Measurements from ENCODE around the gene SPTBN4. TPM values are rescaled to one million over a fixed set of nuclear protein-coding genes. Genes with fewer than 3 reads are reported as not detected.
"Not testable (repeated sequence)": the region's sequence is repeated elsewhere in the genome, so short reads cannot be mapped to it uniquely, and the experiment has no call there.

The SPTBN4 gene
- polyA plus RNA-seq, 6 donors from 2014 or later, result not detected

GRCh38 chr19:40444825-40445312 lies 21.9 kb upstream of the SPTBN4 start:
- peaks cover 0 to 9% of the 10 kb centered on the region in 2 donors for H3K36me3 Mint-ChIP-seq
- peak overlapping the region; percentile 90 to 99 (median 98) for H3K4me3 Mint-ChIP-seq
- ATAC-seq (ENCODE audit: low read depth in 2 of 2) (no peak), DNase-seq (no peak)
- peak overlapping the region; percentile 85 to 99 (median 98) for H3K27ac Mint-ChIP-seq
- no peaks in the 10 kb centered on the region for H3K27me3 Mint-ChIP-seq
- H3K9me3 Mint-ChIP-seq, result peaks cover 0 to 2% (median 0%) of the 10 kb centered on the region in 7 donors
- peaks cover 18 to 25% (median 22%) of the 10 kb centered on the region in 3 donors for H3K4me1 Mint-ChIP-seq

- no peaks in the 10 kb centered on the region for H3K27me3 Mint-ChIP-seq
- peak overlapping the region in 2 of 6 donors; percentile 41 to 87 for H3K27ac Mint-ChIP-seq
- peaks cover 18 to 22% (median 18%) of the 10 kb centered on the region in 3 donors for H3K4me1 Mint-ChIP-seq
- peaks cover 0 to 9% of the 10 kb centered on the region in 2 donors for H3K36me3 Mint-ChIP-seq
- no peak for DNase-seq
- peaks cover 0 to 2% (median 0%) of the 10 kb centered on the region in 7 donors for H3K9me3 Mint-ChIP-seq
- no peak for ATAC-seq (ENCODE audit: low read depth in 2 of 2)
- peak overlapping the region in 6 of 8 donors; percentile 9 to 98 (median 84) for H3K4me3 Mint-ChIP-seq
Observed at GRCh38 chr19:40445780-40446262, 21.0 kb upstream of the SPTBN4 start.

GRCh38 chr19:40446263-40446784 lies 20.5 kb upstream of the SPTBN4 start:
- H3K36me3 Mint-ChIP-seq, result peaks cover 0 to 9% of the 10 kb centered on the region in 2 donors
- H3K4me3 Mint-ChIP-seq, result peak overlapping the region in 5 of 8 donors; percentile 29 to 82 (median 60)

GRCh38 chr19:40449506-40449905 lies 17.3 kb upstream of the SPTBN4 start:
- H3K36me3 Mint-ChIP-seq, result no peaks in the 10 kb centered on the region
- peaks cover 0 to 2% (median 0%) of the 10 kb centered on the region in 7 donors for H3K9me3 Mint-ChIP-seq
- DNase-seq, result no peak
- peaks cover 0 to 6% (median 0%) of the 10 kb centered on the region in 3 donors for H3K27me3 Mint-ChIP-seq
- no peak for ATAC-seq (ENCODE audit: low read depth in 2 of 2)
- H3K4me1 Mint-ChIP-seq, result peaks cover 5 to 6% (median 6%) of the 10 kb centered on the region in 3 donors
- H3K27ac Mint-ChIP-seq, result peak overlapping the region in 1 of 6 donors; percentile 27
- no peak overlapping the region for H3K4me3 Mint-ChIP-seq

More at GRCh38 chr19:40446263-40446784, 20.5 kb upstream of the SPTBN4 start:
- Mint-ChIP-seq H3K27ac (peak overlapping the region in 3 of 6 donors; percentile 63 to 72 (median 63)), H3K9me3 (peaks cover 0 to 2% (median 0%) of the 10 kb centered on the region in 7 donors), H3K27me3 (no peaks in the 10 kb centered on the region), H3K4me1 (peaks cover 18 to 22% (median 18%) of the 10 kb centered on the region in 3 donors)
- ATAC-seq (ENCODE audit: low read depth in 2 of 2), result no peak
- no peak for DNase-seq

GRCh38 chr19:40450664-40451063 lies 16.1 kb upstream of the SPTBN4 start:
- H3K36me3 Mint-ChIP-seq, result no peaks in the 10 kb centered on the region
- H3K4me3 Mint-ChIP-seq, result no peak overlapping the region

GRCh38 chr19:40452016-40452415 lies 14.8 kb upstream of the SPTBN4 start:
- Mint-ChIP-seq H3K4me1 (no peaks in the 10 kb centered on the region), H3K9me3 (peaks cover 0 to 2% (median 0%) of the 10 kb centered on the region in 7 donors), H3K36me3 (no peaks in the 10 kb centered on the region), H3K4me3 (peak overlapping the region in 1 of 8 donors; percentile 47), H3K27me3 (peaks cover 0 to 6% (median 0%) of the 10 kb centered on the region in 3 donors), H3K27ac (no peak overlapping the region)
- DNase-seq, result no peak
- no peak for ATAC-seq (ENCODE audit: low read depth in 2 of 2)

More at GRCh38 chr19:40450664-40451063, 16.1 kb upstream of the SPTBN4 start:
- no peak for ATAC-seq (ENCODE audit: low read depth in 2 of 2)
- H3K4me1 Mint-ChIP-seq, result no peaks in the 10 kb centered on the region
- peaks cover 0 to 2% (median 0%) of the 10 kb centered on the region in 7 donors for H3K9me3 Mint-ChIP-seq
- no peak for DNase-seq
- peaks cover 0 to 6% (median 0%) of the 10 kb centered on the region in 3 donors for H3K27me3 Mint-ChIP-seq
- no peak overlapping the region for H3K27ac Mint-ChIP-seq

GRCh38 chr19:40453151-40453735 lies 13.6 kb upstream of the SPTBN4 start:
- Mint-ChIP-seq H3K27ac (no peak overlapping the region), H3K9me3 (peaks cover 0 to 2% (median 0%) of the 10 kb centered on the region in 7 donors), H3K4me1 (no peaks in the 10 kb centered on the region), H3K36me3 (no peaks in the 10 kb centered on the region), H3K4me3 (no peak overlapping the region), H3K27me3 (peaks cover 0 to 6% (median 0%) of the 10 kb centered on the region in 3 donors)
- no peak for DNase-seq
- ATAC-seq (ENCODE audit: low read depth in 2 of 2), result no peak

- not testable (repeated sequence) for H3K27ac Mint-ChIP-seq; ATAC-seq (ENCODE audit: low read depth in 2 of 2); H3K36me3 Mint-ChIP-seq
Observed at GRCh38 chr19:40453943-40454342, 12.9 kb upstream of the SPTBN4 start.

GRCh38 chr19:40457048-40457447 lies 9.8 kb upstream of the SPTBN4 start:
- ATAC-seq (ENCODE audit: low read depth in 2 of 2), result no peak
- H3K9me3 Mint-ChIP-seq, result peaks cover 0 to 4% (median 0%) of the 10 kb centered on the region in 7 donors
- peak overlapping the region in 2 of 6 donors; percentile 36 to 44 for H3K27ac Mint-ChIP-seq
- H3K4me1 Mint-ChIP-seq, result peaks cover 11 to 16% (median 13%) of the 10 kb centered on the region in 3 donors
- H3K36me3 Mint-ChIP-seq, result no peaks in the 10 kb centered on the region
- DNase-seq, result no peak
- peaks cover 0 to 1% (median 0%) of the 10 kb centered on the region in 3 donors for H3K27me3 Mint-ChIP-seq
- H3K4me3 Mint-ChIP-seq, result no peak overlapping the region

More at GRCh38 chr19:40453943-40454342, 12.9 kb upstream of the SPTBN4 start:
- not testable (repeated sequence) for H3K4me1 Mint-ChIP-seq, H3K4me3 Mint-ChIP-seq, H3K9me3 Mint-ChIP-seq, DNase-seq, H3K27me3 Mint-ChIP-seq

- no peak for ATAC-seq (ENCODE audit: low read depth in 2 of 2)
- Mint-ChIP-seq H3K4me3 (no peak overlapping the region), H3K36me3 (no peaks in the 10 kb centered on the region), H3K27ac (no peak overlapping the region), H3K4me1 (peaks cover 14 to 18% (median 15%) of the 10 kb centered on the region in 3 donors), H3K9me3 (peaks cover 0 to 4% (median 0%) of the 10 kb centered on the region in 7 donors), H3K27me3 (no peaks in the 10 kb centered on the region)
- no peak for DNase-seq
Observed at GRCh38 chr19:40457953-40458596, 8.7 kb upstream of the SPTBN4 start.

GRCh38 chr19:40458597-40458974 lies 8.2 kb upstream of the SPTBN4 start:
- H3K27ac Mint-ChIP-seq, result no peak overlapping the region
- no peaks in the 10 kb centered on the region for H3K27me3 Mint-ChIP-seq
- peaks cover 14 to 19% (median 15%) of the 10 kb centered on the region in 3 donors for H3K4me1 Mint-ChIP-seq
- DNase-seq (no peak), ATAC-seq (ENCODE audit: low read depth in 2 of 2) (no peak)
- peaks cover 0 to 4% (median 0%) of the 10 kb centered on the region in 7 donors for H3K9me3 Mint-ChIP-seq
- no peaks in the 10 kb centered on the region for H3K36me3 Mint-ChIP-seq
- H3K4me3 Mint-ChIP-seq, result no peak overlapping the region

- Mint-ChIP-seq H3K4me3 (no peak overlapping the region), H3K27ac (no peak overlapping the region), H3K4me1 (peaks cover 21 to 29% (median 24%) of the 10 kb centered on the region in 3 donors), H3K27me3 (no peaks in the 10 kb centered on the region), H3K9me3 (peaks cover 0 to 4% (median 0%) of the 10 kb centered on the region in 7 donors), H3K36me3 (no peaks in the 10 kb centered on the region)
- DNase-seq (no peak), ATAC-seq (ENCODE audit: low read depth in 2 of 2) (no peak)
Observed at GRCh38 chr19:40460185-40460584, 6.6 kb upstream of the SPTBN4 start.

GRCh38 chr19:40461669-40462221 lies 5.1 kb upstream of the SPTBN4 start:
- H3K9me3 Mint-ChIP-seq, result peaks cover 0 to 5% (median 0%) of the 10 kb centered on the region in 7 donors
- peak overlapping the region in 3 of 8 donors; percentile 32 to 62 (median 62) for H3K4me3 Mint-ChIP-seq
- peak; percentile 17 for DNase-seq
- peaks cover 5 to 11% (median 7%) of the 10 kb centered on the region in 3 donors for H3K27me3 Mint-ChIP-seq
- peak overlapping the region in 3 of 6 donors; percentile 57 to 80 (median 63) for H3K27ac Mint-ChIP-seq
- no peak for ATAC-seq (ENCODE audit: low read depth in 2 of 2)
- H3K36me3 Mint-ChIP-seq, result peaks cover 0 to 6% of the 10 kb centered on the region in 2 donors
- H3K4me1 Mint-ChIP-seq, result peaks cover 35 to 45% (median 39%) of the 10 kb centered on the region in 3 donors

Measured in naive B cell (primary cell).